H1 (cell line): ENCODE measurements around the gene LDLRAD4. TPM values are rescaled to one million over a fixed set of nuclear protein-coding genes. Genes with fewer than 3 reads are reported as not detected.

Source experiments
- CTBP2 ChIP-seq: IDR thresholded peaks from 2 replicates; pipeline ENCODE4 v1.7.0; 2011; ENCODE audit warnings: borderline replicate concordance, mild to moderate bottlenecking, moderate library complexity, mixed read lengths, low read length; ENCODE audit not compliant: insufficient read depth, insufficient read length
- KDM1A ChIP-seq: fragments of 200-600, 300-600 bp; sonication (generic); IDR thresholded peaks from 2 replicates; pipeline ENCODE4 v1.7.1; 2016; ENCODE audit warnings: mild to moderate bottlenecking, low read length, borderline replicate concordance
- PHF8 ChIP-seq: fragments of 200-600 bp; sonication (generic); conservative IDR thresholded peaks from 2 replicates; pipeline ENCODE4 v1.7.1; 2012; ENCODE audit warnings: low read depth, mild to moderate bottlenecking, inconsistent platforms, low read length, moderate library complexity
- RNF2 ChIP-seq: fragments of 200-900, 300-1000 bp; sonication (generic); IDR thresholded peaks from 2 replicates; pipeline ENCODE4 v1.7.1; 2016; ENCODE audit warnings: borderline replicate concordance, low read depth, mild to moderate bottlenecking, antibody characterized with exemption, low read length; ENCODE audit not compliant: poor library complexity, severe bottlenecking; ENCODE audit errors: missing control alignments
- SIRT6 ChIP-seq: IDR thresholded peaks from one replicate; pipeline ENCODE4 v1.7.1; 2012; ENCODE audit warnings: low read length, inconsistent platforms
- USF2 ChIP-seq: IDR thresholded peaks from 2 replicates; pipeline ENCODE4 v1.6.1; 2011; ENCODE audit warnings: low read length, improper control_type of control experiment
- polyA plus RNA-seq, 7 experiments: library from polyadenylated mRNA; depleted of rRNA in 3 of 7; stranded (reverse) in 5 of 7; unstranded in 2 of 7; fragments of >200 nt in 5 of 7; fragments of 200-250 nt in 2 of 7; gene quantifications; 1 replicate in 5 of 7; 2 replicates in 1 of 7; 4 replicates in 1 of 7; pipeline versions ENCODE4 v1.2.1 to v1.2.3, GENCODE V29; 2011 to 2013; ENCODE audit warnings: missing spikeins in 2 of 7, mixed read lengths in 2 of 7
- total RNA-seq: library from RNA; stranded (reverse); fragmentation: NEBNext Ultra II Directional; extraction: Animal tissue kit (Norgen Biotek cat#: 25700); gene quantifications from 2 replicates; pipeline ENCODE4 v1.2.1, GENCODE V29; 2021

Gene LDLRAD4
- total and polyA plus RNA-seq, 2 of the 8 experiments (the other 6 are each of a cell fraction or from before 2014, with no cell fraction given) = 0.77 to 1.4 TPM

GRCh38 chr18:13390711-13391110, 172.2 kb downstream of the LDLRAD4 start (continued):
- TF ChIP-seq SIRT6 (no peak), PHF8 (no peak), CTBP2 (no peak), RNF2 (no peak), USF2 (no peak), KDM1A (no peak)
